NCI-H2227 treated with DMSO at 0.1 percent for 48 hours (cell line): Measurements from ENCODE around the gene CLEC12A.
"Not testable (repeated sequence)": the region's sequence is repeated elsewhere in the genome, so short reads cannot be mapped to it uniquely, and the experiment has no call there.

Experiments used
- DNase-seq: peaks from one replicate; lab custom pipeline; 2025; lab: John Stamatoyannopoulos, UW

The CLEC12A gene

DNA sequence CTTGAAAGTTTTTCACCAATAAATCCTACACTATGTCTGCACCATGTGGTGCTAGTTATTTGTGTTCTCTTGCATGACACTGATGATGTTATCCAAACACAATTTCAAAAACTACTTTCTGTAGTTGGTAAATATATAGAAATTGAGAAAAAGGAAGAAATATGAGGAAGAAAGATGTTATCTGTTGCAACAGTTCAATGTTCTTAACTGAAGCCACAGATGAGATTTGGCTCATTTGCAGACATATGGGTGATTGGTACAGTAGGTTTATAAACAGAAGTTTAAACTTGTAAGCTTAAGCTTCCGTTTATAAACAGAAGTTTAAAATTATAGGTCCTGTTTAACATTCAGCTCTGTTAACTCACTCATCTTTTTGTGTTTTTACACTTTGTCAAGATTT, at the start of gene CLEC12A:
CLEC12A (plus strand) TSS at position 229 of the 400 bp plus-strand sequence. CDS start 188 bp downstream, outside the sequence.
- no peak for DNase-seq

DNA sequence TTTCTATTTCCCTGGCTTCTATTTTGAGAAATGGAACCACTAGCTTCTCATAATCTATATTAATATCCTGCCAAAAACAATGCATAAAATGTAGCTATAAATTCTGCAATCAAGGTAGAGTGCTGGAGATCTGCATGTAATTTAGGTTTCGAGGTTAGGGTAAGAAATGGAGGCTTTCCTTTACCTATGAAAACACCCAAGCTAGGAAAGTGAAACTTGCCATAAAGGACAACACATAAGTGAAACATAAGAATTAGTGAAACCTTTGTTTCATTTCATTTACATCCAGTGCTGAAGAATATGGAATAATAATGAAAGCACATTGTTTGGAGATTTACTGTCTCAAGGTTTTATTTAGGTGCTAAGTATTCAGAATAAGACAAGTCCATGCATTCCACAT, 48.8 kb upstream of the CLEC12A start:
- no peak for DNase-seq

DNA sequence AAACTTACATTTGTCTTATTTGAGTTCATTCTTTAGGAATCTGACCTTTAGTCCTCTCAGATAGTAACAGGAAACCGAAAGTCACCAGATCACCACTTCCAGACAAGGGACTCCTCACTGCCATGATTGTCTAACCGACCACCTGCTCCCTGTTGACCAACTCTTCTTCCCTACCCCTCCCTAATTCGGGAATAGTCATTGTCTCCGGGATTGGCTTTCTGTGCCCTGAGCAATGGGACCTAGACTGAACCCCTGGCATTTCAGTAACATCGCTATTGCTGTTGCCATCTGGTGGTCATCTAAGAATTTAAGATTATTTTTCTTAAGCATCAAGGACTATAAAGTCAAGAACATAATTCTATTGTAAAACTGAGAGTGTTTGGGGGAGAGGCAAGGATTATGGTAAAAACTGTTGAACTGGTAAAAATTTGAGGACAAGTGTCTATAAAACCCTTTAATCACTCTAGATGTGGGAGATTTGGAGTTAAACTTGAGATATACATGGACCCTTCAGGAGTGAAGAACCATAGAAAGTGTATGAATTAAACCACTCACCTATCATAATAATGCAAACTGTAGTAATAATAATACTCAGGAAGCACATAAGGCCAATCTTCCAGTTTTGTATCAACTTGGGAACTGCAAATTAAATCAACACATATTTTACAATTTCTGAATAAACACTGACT, 45.4 kb upstream of the CLEC12A start:
- no peak for DNase-seq

DNA sequence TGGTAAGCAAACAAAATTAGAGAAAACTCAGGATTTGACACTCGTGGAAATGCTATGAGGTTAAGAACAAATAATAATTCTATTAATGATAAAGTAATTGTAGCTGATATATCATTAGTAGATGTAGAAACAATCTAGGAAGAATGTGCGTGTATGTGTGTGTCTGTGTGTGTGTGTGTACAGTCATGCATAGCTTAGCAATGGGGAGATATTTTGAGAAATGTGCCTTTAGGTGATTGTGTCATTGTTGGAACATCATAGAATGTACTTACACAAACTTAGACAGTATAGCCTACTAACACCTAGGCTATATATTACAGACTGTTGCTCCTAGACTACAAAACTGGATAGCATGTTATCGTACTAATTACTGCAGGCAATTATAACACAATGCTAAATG, 44.3 kb upstream of the CLEC12A start:
- no peak for DNase-seq

DNA sequence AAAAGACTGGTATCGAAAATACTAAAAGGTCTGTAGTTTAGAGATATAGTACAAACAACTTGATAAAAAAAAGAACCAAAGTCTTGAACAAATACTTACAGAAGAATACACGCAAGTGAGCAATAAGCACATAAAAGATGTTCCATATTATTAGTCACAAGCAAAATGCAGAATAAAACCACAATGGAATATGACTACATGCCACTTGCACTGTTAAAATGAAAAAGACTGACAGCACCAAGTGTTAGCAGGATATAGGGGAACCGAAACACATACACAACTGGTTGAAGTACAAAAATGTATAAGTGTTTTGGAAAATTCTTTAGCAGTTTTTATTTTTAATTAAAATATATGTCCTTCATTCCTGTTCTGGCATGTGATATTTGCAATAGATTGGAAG, 42.6 kb upstream of the CLEC12A start:
- no peak for DNase-seq

- DNase-seq = no peak
These were observed 40.0 kb upstream of the CLEC12A start for GRCh38 chr12:9931245-9931644.

DNA sequence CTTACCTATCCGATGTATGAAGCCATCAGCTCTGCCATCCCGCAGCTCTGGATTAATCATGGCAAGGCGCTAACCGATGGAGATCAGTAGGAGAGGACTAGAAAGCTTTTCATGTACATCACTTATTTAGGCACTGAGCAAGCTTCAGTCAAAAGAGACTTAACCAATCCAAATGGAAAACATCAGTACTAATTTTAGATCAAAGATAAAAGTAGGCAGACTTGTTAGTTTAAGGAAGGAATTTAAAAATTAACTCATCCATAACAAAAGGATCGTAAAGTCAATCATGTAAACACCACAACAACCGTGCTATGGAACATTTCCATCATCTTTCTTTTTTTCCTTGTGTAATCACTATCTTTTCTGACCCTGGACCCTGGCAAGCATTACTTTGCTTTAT, 38.9 kb upstream of the CLEC12A start, which contains the start of gene CLEC2A:
CLEC2A (minus strand) TSS at position 101 of the 400 bp plus-strand sequence; CDS start at position 60, 41 bp downstream.
- DNase-seq = no peak

DNA sequence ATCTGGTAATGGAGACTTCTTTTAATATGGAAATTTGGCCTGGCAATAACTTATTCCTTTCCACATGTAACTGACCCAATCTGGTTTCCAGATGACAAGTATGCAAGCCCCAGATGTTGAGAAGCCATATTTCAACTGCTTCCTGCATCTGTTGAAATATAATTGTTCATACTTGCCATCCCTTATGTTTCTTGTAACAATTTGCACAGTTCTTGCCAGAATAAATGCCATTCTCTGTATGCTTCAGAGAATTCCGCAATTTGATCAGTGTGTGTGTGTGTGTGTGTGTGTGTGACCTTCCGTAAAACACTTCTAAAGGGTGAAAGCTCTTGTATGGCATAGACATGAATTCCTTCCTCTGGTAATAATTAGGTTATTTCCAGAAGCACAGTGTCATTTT, 37.3 kb upstream of the CLEC12A start:
- DNase-seq = no peak

- no peak for DNase-seq
These were observed 36.2 kb upstream of the CLEC12A start for GRCh38 chr12:9935026-9935425.

- no peak for DNase-seq
These were observed 34.6 kb upstream of the CLEC12A start for GRCh38 chr12:9936591-9936990.

DNA sequence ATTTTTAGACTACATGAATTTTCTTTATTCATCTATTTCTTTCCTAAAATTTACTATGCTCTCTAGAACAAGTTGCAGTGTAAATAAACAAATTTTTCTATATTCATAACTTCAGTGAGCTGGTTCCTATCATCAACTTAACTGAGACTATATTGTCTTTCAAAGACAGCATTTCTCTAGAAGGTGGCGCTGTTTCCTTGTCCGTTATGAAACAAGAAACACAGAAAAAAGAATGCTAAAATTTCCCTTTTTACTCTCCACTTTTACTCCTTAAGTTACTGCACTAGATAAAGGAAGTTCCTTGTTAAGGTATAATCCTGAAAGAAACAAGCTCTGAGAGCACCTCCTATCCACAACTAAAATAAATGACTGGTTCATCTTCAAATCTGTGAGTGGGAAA, 30.8 kb upstream of the CLEC12A start:
- no peak for DNase-seq

- no peak for DNase-seq
These were observed 29.4 kb upstream of the CLEC12A start for GRCh38 chr12:9941838-9942237.

- DNase-seq = no peak
These were observed 28.0 kb upstream of the CLEC12A start for GRCh38 chr12:9943240-9943639.

DNA sequence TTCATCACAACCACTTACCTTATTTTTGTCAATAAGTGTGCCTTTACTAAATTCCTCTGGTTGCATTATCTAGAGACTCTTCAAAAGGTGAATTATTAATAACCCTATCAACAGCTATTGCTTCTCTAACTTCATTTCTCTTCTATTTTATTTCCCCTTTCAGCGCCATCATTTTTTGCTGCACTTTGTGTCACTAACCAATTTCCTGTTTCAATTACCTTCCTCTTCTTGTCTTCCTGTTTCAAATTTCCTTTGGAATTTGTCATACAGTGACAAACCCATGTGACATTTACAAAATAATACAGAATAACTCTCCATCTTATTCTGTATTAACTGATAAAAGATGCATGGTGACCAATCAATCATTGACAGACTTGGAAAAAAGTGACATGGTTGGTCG, 26.8 kb upstream of the CLEC12A start:
- DNase-seq = no peak

DNA sequence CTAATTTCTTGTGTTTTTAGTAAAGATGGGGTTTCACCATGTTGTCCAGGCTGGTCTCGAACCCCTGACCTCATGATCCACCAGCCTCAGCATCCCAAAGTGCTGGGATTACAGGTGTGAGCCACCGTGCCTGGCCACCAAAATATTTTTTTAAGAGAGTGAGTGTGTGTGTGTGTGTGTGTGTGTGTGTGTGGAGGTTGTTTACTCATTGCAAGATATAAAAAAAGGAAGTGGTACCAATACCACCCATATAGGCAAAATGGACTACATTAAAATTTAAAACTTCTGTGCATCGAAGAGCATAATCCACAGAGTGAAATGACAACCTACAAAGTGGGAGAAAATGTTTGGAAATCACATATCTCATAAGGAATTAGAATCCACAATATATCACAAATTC, 23.5 kb upstream of the CLEC12A start:
- DNase-seq = no peak

DNA sequence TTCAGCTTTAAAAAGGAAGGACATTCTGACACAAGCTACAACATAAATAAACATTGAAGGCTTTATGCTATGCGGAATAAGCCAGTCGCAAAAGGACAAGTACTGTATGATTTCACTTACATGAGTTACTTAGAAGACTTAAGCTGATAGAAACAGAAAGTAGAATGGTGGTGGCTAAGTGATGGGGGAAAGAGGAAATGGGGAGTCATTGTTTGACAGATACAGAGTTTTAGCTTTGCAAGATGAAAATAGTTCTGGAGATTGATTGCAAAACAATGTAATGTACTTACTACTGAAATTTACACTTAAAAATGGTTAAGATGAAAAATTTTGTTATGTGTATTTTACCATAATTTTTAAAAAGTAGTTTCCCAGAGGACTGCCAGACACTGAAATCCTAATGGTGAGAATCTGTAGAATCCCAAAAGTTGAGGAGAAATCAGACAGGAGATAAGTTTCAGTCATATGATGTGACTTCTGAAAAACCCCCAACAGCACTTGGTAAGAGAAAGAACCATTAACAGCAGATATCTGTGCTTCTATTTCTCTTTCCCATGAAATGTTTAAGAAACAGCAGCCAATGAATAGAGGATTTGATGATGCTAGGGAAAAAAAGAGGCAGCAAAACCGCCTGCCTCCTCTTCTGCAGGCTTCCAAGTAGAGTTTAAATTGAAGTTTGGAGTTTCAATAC, 22.5 kb upstream of the CLEC12A start:
- no peak for DNase-seq

DNA sequence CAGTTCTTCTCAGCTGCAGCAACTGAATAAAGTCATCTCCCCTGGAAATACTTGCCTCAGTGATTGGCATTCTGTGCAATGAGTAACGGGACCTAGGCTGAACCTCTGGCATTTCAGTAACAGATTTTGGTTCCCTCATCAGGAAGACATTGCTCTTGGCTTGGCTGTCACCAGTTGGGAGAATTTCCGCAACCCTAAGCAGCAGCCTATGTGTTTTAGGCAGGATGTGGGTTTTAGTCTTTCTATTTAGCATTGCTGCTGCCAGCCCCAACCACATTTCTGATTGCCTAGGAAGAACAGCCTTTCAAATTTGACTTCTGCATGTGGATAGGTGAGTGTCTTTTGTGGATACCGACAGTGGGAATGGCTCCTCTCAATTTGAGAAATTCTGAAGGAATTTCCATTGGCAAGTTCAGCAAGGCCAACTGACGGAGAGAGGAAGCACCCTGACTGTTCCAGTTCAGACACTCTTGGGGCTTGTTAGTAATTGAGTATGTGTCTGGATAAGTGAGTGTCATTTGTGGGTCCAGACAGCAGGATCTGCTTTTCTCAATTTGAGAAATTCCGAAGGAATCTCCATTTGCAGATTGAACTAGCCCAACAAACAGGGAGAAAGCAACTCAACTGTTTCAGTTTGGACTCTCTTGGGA, 20.1 kb upstream of the CLEC12A start:
- no peak for DNase-seq

DNA sequence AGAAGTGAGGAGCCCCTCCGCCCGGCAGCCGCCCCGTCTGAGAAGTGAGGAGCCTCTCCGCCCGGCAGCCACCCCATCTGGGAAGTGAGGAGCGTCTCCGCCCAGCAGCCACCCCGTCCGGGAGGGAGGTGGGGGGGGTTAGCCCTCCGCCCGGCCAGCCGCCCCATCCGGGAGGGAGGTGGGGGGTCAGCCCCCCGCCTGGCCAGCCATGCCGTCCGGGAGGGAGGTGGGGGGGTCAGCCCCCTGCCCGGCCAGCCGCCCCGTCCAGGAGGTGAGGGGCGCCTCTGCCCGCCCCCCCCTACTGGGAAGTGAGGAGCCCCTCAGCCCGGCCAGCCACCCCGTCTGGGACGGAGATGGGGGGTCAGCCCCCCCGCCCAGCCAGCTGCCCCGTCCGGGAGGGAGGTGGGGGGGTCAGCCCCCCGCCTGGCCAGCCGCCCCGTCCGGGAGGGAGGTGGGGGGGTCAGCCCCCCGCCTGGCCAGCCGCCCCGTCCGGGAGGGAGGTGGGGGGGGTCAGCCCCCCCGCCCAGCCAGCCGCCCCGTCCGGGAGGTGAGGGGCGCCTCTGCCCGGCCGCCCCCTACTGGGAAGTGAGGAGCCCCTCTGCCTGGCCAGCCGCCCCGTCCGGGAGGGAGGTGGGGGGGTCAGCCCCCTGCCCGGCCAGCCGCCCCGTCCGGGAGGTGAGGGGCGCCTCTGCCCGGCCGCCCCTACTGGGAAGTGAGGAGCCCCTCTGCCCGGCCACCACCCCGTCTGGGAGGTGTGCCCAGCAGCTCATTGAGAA, 18.1 kb upstream of the CLEC12A start:
- DNase-seq = not testable (repeated sequence)

GRCh38 chr12:9957834-9958233, 13.4 kb upstream of the CLEC12A start:
- no peak for DNase-seq

DNA sequence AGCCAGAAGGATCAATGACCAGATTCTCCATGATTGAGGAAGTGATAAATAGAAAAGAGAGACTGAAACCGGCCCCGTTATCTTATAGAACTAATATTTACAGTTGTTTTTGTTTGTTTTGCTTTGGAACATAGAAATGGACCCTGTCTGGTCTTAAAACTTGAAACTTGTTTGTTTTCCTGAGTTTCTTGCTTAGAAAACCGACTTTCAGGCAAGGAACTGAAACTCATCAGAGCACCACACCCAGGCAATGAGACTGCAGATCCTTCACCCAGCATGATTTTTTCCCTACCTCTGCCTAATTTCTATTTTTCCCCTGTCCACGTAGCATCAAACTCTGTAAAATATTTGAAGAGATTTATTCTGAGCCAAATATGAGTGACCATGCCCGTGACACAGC, 10.6 kb upstream of the CLEC12A start:
- DNase-seq = no peak

DNA sequence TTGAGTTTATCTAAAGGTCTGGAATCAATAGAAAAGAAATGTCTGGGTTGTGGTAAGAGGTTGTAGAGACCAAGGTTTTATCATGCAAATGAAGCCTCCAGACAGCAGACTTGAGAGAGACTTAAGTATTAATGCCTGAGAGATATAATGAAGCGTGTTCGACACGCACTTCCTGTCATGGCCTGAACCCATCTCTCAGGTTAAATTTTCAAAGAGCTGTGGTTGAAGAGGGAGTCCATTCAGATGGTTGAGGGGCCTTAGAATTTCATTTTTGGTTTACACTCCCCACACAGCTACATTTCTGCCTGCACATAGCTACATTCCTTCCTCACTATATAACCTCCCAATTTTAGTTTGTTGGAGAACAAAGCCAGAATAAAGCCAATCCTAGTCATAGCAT, 10.1 kb upstream of the CLEC12A start:
- DNase-seq = no peak

GRCh38 chr12:9961901-9962300, 9.3 kb upstream of the CLEC12A start:
- DNase-seq = no peak
